Neutrophil (primary cell): ENCODE results near the gene NAV3.

Experiments used
- H3K27ac ChIP-seq: fragments of 200-600 bp; sonication (generic); 2 replicates; pipeline ENCODE4 v1.5.1; 2016; ENCODE audit warnings: mild to moderate bottlenecking, moderate library complexity
- H3K27me3 ChIP-seq: fragments of 200-600 bp; sonication (generic); 2 replicates; pipeline ENCODE4 v1.6.0; 2016; ENCODE audit warnings: mild to moderate bottlenecking
- H3K36me3 ChIP-seq: fragments of 200-600 bp; sonication (generic); 2 replicates; pipeline ENCODE4 v1.5.1; 2017
- H3K4me1 ChIP-seq, 2 experiments: fragments of 200-600 bp in 1 of 2; sonication (generic) in 1 of 2; 1 replicate in 1 of 2; 2 replicates in 1 of 2; pipeline versions ENCODE4 v1.5.1 to v1.6.1; 2013 to 2016; ENCODE audit warnings: low read depth in 1 of 2, low read length in 1 of 2, mild to moderate bottlenecking in 1 of 2, moderate library complexity in 1 of 2; ENCODE audit not compliant: control insufficient read depth in 1 of 2, insufficient read depth in 1 of 2
- H3K4me3 ChIP-seq, 2 experiments: fragments of 200-600 bp in 1 of 2; sonication (generic) in 1 of 2; 1 replicate in 1 of 2; 2 replicates in 1 of 2; pipeline ENCODE4 v1.5.1; 2013 to 2016; ENCODE audit warnings: low read depth in 1 of 2, low read length in 1 of 2, mild to moderate bottlenecking in 1 of 2, moderate library complexity in 1 of 2
- H3K9me3 ChIP-seq: fragments of 200-600 bp; sonication (generic); 2 replicates; pipeline ENCODE4 v1.5.1; 2016
- CTCF ChIP-seq: fragments of 200-600 bp; sonication (generic); IDR thresholded peaks from 2 replicates; pipeline ENCODE4 v1.5.1; 2016; ENCODE audit warnings: antibody characterized with exemption

Gene NAV3

DNA sequence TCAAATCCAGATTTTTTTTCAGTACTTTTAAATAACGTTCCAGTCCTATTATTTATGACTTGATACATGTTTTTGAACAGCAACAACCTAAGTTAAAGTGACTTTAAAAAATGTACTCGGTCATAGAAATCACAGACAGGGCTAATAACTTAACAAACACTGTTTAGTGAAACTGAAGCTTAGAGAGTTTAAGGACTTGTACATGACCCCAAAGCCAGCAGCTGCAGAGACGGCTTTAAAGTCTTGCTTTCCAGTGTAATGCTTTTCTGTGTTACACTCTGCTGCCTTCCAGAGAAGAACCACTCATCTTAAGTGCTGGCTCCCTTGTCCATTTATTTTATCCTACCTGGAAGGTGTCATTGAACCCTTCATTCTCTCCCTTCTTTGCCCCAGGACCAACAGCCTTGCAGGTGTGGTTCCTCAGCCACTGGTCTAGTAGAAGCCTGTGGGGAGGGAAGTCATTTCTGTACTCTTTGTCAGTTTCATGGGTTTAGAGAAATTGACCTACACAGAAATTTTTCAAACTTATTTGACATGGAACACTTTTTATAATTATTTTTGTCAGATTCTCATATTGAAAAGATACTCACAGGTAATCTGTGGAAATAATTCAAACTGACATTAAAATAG is 60.9 kb downstream of the NAV3 start:
- no peak for TF ChIP-seq CTCF
- Histone ChIP-seq H3K9me3 (peaks cover 4% of the 10 kb centered on the region), H3K4me1 (no peaks in the 10 kb centered on the region)

GRCh38 chr12:77893918-77894317 is 63.2 kb downstream of the NAV3 start:
- no peak overlapping the region for H3K4me3 ChIP-seq
- peaks cover 4% of the 10 kb centered on the region for H3K9me3 ChIP-seq
- H3K27ac ChIP-seq = no peak overlapping the region
- no peak for TF ChIP-seq CTCF
- no peaks in the 10 kb centered on the region for H3K4me1 ChIP-seq
- no peaks in the 10 kb centered on the region for H3K27me3 ChIP-seq
- no peaks in the 10 kb centered on the region for H3K36me3 ChIP-seq

More for the DNA sequence above, 60.9 kb downstream of the NAV3 start:
- H3K36me3 ChIP-seq = no peaks in the 10 kb centered on the region
- H3K27me3 ChIP-seq = no peaks in the 10 kb centered on the region
- no peak overlapping the region for H3K27ac ChIP-seq
- H3K4me3 ChIP-seq = no peak overlapping the region

DNA sequence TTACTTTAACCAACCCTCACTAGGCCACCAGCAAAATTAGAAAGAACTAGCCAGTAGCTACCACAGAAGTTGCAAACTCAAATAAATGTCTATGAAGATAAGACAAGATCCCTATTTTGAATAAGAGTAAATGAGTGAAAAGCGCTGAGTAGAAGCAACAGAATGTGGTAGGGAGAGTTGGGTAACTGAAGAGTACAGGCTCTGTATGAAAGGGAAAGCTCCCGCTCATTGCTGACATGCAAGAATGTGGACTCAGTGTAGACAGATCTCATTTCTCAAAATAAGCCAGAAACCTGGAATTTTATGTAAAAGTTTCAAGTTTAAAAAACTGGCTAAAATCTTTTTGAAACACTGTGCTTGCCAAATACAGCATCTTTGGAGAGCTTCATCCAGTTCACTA is 63.9 kb downstream of the NAV3 start:
- TF ChIP-seq CTCF = no peak
- Histone ChIP-seq H3K27ac (no peak overlapping the region), H3K9me3 (no peaks in the 10 kb centered on the region), H3K4me3 (no peak overlapping the region), H3K4me1 (no peaks in the 10 kb centered on the region), H3K27me3 (no peaks in the 10 kb centered on the region), H3K36me3 (no peaks in the 10 kb centered on the region)

- Histone ChIP-seq H3K27ac (no peak overlapping the region), H3K9me3 (no peaks in the 10 kb centered on the region), H3K36me3 (no peaks in the 10 kb centered on the region), H3K27me3 (no peaks in the 10 kb centered on the region), H3K4me3 (no peak overlapping the region), H3K4me1 (no peaks in the 10 kb centered on the region)
- TF ChIP-seq CTCF = no peak
These were observed 65.0 kb downstream of the NAV3 start for GRCh38 chr12:77895699-77896098.

- Histone ChIP-seq H3K36me3 (no peaks in the 10 kb centered on the region), H3K27ac (no peak overlapping the region), H3K4me1 (no peaks in the 10 kb centered on the region), H3K27me3 (no peaks in the 10 kb centered on the region), H3K9me3 (no peaks in the 10 kb centered on the region), H3K4me3 (no peak overlapping the region)
- TF ChIP-seq CTCF = no peak
These were observed 77.2 kb downstream of the NAV3 start for GRCh38 chr12:77907936-77908335.
